ENCODE results near the gene WDFY2. TPM values are rescaled to one million over a fixed set of nuclear protein-coding genes. Genes with fewer than 3 reads are reported as not detected.

The WDFY2 gene
- total and polyA plus RNA-seq, 2 of the 13 experiments (the other 11 are each of a cell fraction or from before 2014, with no cell fraction given), result 22.6 to 27.0 TPM

- TF ChIP-seq ZNF326 (CRISPR knock-in tag; IDR thresholded peaks at IDR 0.05; ENCODE audit: borderline replicate concordance) (no peak), ZSCAN31 (CRISPR knock-in tag; IDR thresholded peaks at IDR 0.05; ENCODE audit: low read depth) (no peak), KDM3A (CRISPR knock-in tag; IDR thresholded peaks at IDR 0.05; ENCODE audit: low read depth) (peak; percentile 69; the same call in 1 of the 2 replicates), PLRG1 (conservative IDR thresholded peaks at IDR 0.05) (no peak), AGO1 (IDR thresholded peaks at IDR 0.05; ENCODE audit: low read depth, low read length, poor library complexity, severe bottlenecking) (no peak), SIX1 (CRISPR knock-in tag; IDR thresholded peaks at IDR 0.05; ENCODE audit: borderline replicate concordance) (peak; percentile 36; the same call in 1 of the 2 replicates), XBP1 (CRISPR knock-in tag; IDR thresholded peaks at IDR 0.05) (no peak), KMT2B (CRISPR knock-in tag; IDR thresholded peaks at IDR 0.05) (peak; percentile 70; the same call in 1 of the 2 replicates), SKIL (CRISPR knock-in tag; IDR thresholded peaks at IDR 0.05; ENCODE audit: borderline replicate concordance) (peak; percentile 91), POLR2G (IDR thresholded peaks at IDR 0.05; ENCODE audit: low read depth, low read length) (peak; percentile 46; the same call in 1 of the 2 replicates), ZBTB3 (CRISPR knock-in tag; IDR thresholded peaks at IDR 0.05; ENCODE audit: borderline replicate concordance, low read depth) (no peak), ZBTB21 (CRISPR knock-in tag; IDR thresholded peaks at IDR 0.05) (no peak), ZNF225 (CRISPR knock-in tag; IDR thresholded peaks at IDR 0.05) (no peak)
- TF ChIP-seq, protein P1, sequence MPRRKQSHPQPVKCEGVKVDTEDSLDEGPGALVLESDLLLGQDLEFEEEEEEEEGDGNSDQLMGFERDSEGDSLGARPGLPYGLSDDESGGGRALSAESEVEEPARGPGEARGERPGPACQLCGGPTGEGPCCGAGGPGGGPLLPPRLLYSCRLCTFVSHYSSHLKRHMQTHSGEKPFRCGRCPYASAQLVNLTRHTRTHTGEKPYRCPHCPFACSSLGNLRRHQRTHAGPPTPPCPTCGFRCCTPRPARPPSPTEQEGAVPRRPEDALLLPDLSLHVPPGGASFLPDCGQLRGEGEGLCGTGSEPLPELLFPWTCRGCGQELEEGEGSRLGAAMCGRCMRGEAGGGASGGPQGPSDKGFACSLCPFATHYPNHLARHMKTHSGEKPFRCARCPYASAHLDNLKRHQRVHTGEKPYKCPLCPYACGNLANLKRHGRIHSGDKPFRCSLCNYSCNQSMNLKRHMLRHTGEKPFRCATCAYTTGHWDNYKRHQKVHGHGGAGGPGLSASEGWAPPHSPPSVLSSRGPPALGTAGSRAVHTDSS (CRISPR knock-in tag; conservative IDR thresholded peaks at IDR 0.05), result no peak
- TF ChIP-seq, protein P2, sequence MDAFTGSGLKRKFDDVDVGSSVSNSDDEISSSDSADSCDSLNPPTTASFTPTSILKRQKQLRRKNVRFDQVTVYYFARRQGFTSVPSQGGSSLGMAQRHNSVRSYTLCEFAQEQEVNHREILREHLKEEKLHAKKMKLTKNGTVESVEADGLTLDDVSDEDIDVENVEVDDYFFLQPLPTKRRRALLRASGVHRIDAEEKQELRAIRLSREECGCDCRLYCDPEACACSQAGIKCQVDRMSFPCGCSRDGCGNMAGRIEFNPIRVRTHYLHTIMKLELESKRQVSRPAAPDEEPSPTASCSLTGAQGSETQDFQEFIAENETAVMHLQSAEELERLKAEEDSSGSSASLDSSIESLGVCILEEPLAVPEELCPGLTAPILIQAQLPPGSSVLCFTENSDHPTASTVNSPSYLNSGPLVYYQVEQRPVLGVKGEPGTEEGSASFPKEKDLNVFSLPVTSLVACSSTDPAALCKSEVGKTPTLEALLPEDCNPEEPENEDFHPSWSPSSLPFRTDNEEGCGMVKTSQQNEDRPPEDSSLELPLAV (CRISPR knock-in tag; conservative IDR thresholded peaks at IDR 0.05; ENCODE audit: low read depth), result no peak
Measured at GRCh38 chr13:51620165-51620983, 36.1 kb downstream of the WDFY2 start (continued).

Measured in HepG2 (cell line).